NT2/D1 (cell line): ENCODE measurements around the gene TMEM51.

Experiments used
- SUZ12 ChIP-seq: IDR thresholded peaks from 2 replicates; pipeline ENCODE4 v1.6.1; 2011; ENCODE audit not compliant: insufficient read length, insufficient read depth; ENCODE audit errors: extremely low read depth
- ZNF274 ChIP-seq: IDR thresholded peaks from 2 replicates; pipeline ENCODE4 v1.6.1; 2011; ENCODE audit warnings: mild to moderate bottlenecking, low read depth, low read length

GRCh38 chr1:15214527-15214926 is 61.0 kb downstream of the TMEM51 start:
- TF ChIP-seq ZNF274 = no peak
- TF ChIP-seq SUZ12 = no peak
